T-helper 1 cell treated with Interleukin-12 subunit alpha and Interleukin-12 subunit beta and Interleukin-4 antibody, amounts not matched to agents 30 ng/mL and 1 ng/mL, for 36 hours (primary cell): ENCODE data around the gene PLEKHG3. TPM values are rescaled to one million over a fixed set of nuclear protein-coding genes. Genes with fewer than 3 reads are reported as not detected.

Experiments used
- intact Hi-C: fragments of 100-400 bp; cut with micrococcal nuclease; formaldehyde crosslinking; loops from one replicate; pipeline ENCODE4 v1.15.1; 2024
- total RNA-seq: library from RNA; stranded (reverse); gene quantifications from 2 replicates; pipeline ENCODE4 v1.2.3, GENCODE V29; 2022

PLEKHG3 gene
- total RNA-seq, 1 donor from 2014 or later: 53.8 TPM

- intact Hi-C loops: no loop called here
Observed at GRCh38 chr14:64743061-64743460, 38.8 kb downstream of the PLEKHG3 start.

GRCh38 chr14:64745511-64746091 lies 41.4 kb downstream of the PLEKHG3 start:
- intact Hi-C loops: no loop called here

- intact Hi-C loops: no loop called here
Observed at GRCh38 chr14:64746298-64747250, 42.4 kb downstream of the PLEKHG3 start.

GRCh38 chr14:64747327-64747726 lies 43.1 kb downstream of the PLEKHG3 start:
- intact Hi-C loops: no loop called here

GRCh38 chr14:64748521-64748920 lies 44.3 kb downstream of the PLEKHG3 start:
- intact Hi-C loops: no loop called here

GRCh38 chr14:64748995-64749714 lies 44.9 kb downstream of the PLEKHG3 start:
- intact Hi-C loops: no loop called here

GRCh38 chr14:64752909-64753308 lies 48.7 kb downstream of the PLEKHG3 start:
- intact Hi-C loops: no loop called here

GRCh38 chr14:64753374-64753773 lies 49.1 kb downstream of the PLEKHG3 start:
- intact Hi-C loops: no loop called here

GRCh38 chr14:64753999-64754398 lies 49.8 kb downstream of the PLEKHG3 start:
- intact Hi-C loops: no loop called here

GRCh38 chr14:64754685-64755084 lies 50.5 kb downstream of the PLEKHG3 start:
- intact Hi-C loops: no loop called here

GRCh38 chr14:64755781-64756221 lies 51.6 kb downstream of the PLEKHG3 start:
- intact Hi-C loops: no loop called here

GRCh38 chr14:64756712-64757111 lies 52.5 kb downstream of the PLEKHG3 start:
- intact Hi-C loops: no loop called here

- intact Hi-C loops: no loop called here
Observed at GRCh38 chr14:64757601-64758000, 53.4 kb downstream of the PLEKHG3 start.

- intact Hi-C loops: no loop called here
Observed at GRCh38 chr14:64758025-64758521, 53.8 kb downstream of the PLEKHG3 start.

- intact Hi-C loops: no loop called here
Observed at GRCh38 chr14:64758691-64759554, 54.7 kb downstream of the PLEKHG3 start.

GRCh38 chr14:64759555-64759938 lies 55.3 kb downstream of the PLEKHG3 start:
- intact Hi-C loops: no loop called here

GRCh38 chr14:64760146-64760755 lies 56.0 kb downstream of the PLEKHG3 start:
- intact Hi-C loops: loop anchor here (1.0 to 5.0 kb wide), 5 partner anchors 38 to 223 kb away; no protein-coding TSS in a partner anchor

- intact Hi-C loops: loop anchor here (1.0 to 5.0 kb wide), 5 partner anchors 39 to 222 kb away; no protein-coding TSS in a partner anchor
Observed at GRCh38 chr14:64760916-64761315, 56.7 kb downstream of the PLEKHG3 start.

GRCh38 chr14:64761441-64762043 lies 57.3 kb downstream of the PLEKHG3 start:
- intact Hi-C loops: loop anchor here (5.0 kb wide), 3 partner anchors 39 to 131 kb away; no protein-coding TSS in a partner anchor
